Muscle of leg (tissue), 11 donors: ENCODE results near the gene SEMA3F. TPM values are rescaled to one million over a fixed set of nuclear protein-coding genes. Genes with fewer than 3 reads are reported as not detected.

Experiments used
- DNase-seq: peaks from one replicate; pipeline ENCODE4 v3.0.0; 2013
- H3K27ac ChIP-seq: one replicate; pipeline ENCODE4 v1.5.1; 2013; ENCODE audit warnings: mild to moderate bottlenecking, low read length, control low read depth
- H3K27me3 ChIP-seq: one replicate; pipeline ENCODE4 v1.6.1; 2013; ENCODE audit warnings: low read length; ENCODE audit not compliant: control insufficient read depth, insufficient read depth
- H3K36me3 ChIP-seq: one replicate; pipeline ENCODE4 v1.6.1; 2013; ENCODE audit warnings: low read length; ENCODE audit not compliant: control insufficient read depth, insufficient read depth
- H3K4me1 ChIP-seq: one replicate; pipeline ENCODE4 v1.6.1; 2013; ENCODE audit warnings: low read length; ENCODE audit not compliant: control insufficient read depth, insufficient read depth
- H3K4me3 ChIP-seq: one replicate; pipeline ENCODE4 v1.5.1; 2013; ENCODE audit warnings: low read length, control low read depth
- H3K9me3 ChIP-seq: replicated peaks from 2 replicates; pipeline ENCODE4 v1.6.1; 2013; ENCODE audit warnings: low read depth, low read length; ENCODE audit not compliant: control insufficient read depth
- WGBS: methylation state at CpG from one replicate; pipeline ENCODE4 v1.1.5; 2013; ENCODE audit warnings: missing lambda C conversion rate; ENCODE audit not compliant: insufficient coverage; 5-methylcytosine and 5-hydroxymethylcytosine counted together
- polyA plus RNA-seq, 8 donors: library from polyadenylated mRNA; unstranded; fragments of 120-200 nt; gene quantifications; one replicate each; pipeline versions ENCODE4 v1.2.1 to v1.2.3, GENCODE V29; 2013; ENCODE audit warnings: inconsistent platforms in 1 of 8, low replicate concordance in 1 of 8; ENCODE audit not compliant: insufficient read length in 8 of 8, insufficient read depth in 1 of 8
- total RNA-seq: library from RNA; stranded (reverse); fragments of 120-200 nt; gene quantifications from one replicate; pipeline ENCODE4 v1.2.4, GENCODE V29; 2013

The SEMA3F gene
- total and polyA plus RNA-seq, 9 donors, result 9.1 to 28.6 (median 13.9) TPM

- H3K4me3 ChIP-seq, result no peak overlapping the region
- WGBS, result 66% methylated on average over 2 of the region's 6 CpGs
- peaks cover 12% of the 10 kb centered on the region for H3K4me1 ChIP-seq
- no peak for DNase-seq
- peaks cover 2% of the 10 kb centered on the region for H3K27me3 ChIP-seq
- H3K9me3 ChIP-seq, result no peaks in the 10 kb centered on the region
- no peak overlapping the region for H3K27ac ChIP-seq
- no peaks in the 10 kb centered on the region for H3K36me3 ChIP-seq
Measured at GRCh38 chr3:50132421-50133282, 22.5 kb upstream of the SEMA3F start.

- 48% methylated on average over 3 of the region's 4 CpGs for WGBS
- H3K36me3 ChIP-seq, result no peaks in the 10 kb centered on the region
- peaks cover 18% of the 10 kb centered on the region for H3K4me1 ChIP-seq
- no peaks in the 10 kb centered on the region for H3K9me3 ChIP-seq
- no peak for DNase-seq
- no peak overlapping the region for H3K4me3 ChIP-seq
- H3K27ac ChIP-seq, result no peak overlapping the region
- H3K27me3 ChIP-seq, result peaks cover 2% of the 10 kb centered on the region
Measured at GRCh38 chr3:50133283-50133615, 21.9 kb upstream of the SEMA3F start.

- Histone ChIP-seq H3K9me3 (no peaks in the 10 kb centered on the region), H3K27ac (no peak overlapping the region), H3K4me1 (peaks cover 30% of the 10 kb centered on the region), H3K36me3 (no peaks in the 10 kb centered on the region), H3K27me3 (peaks cover 4% of the 10 kb centered on the region), H3K4me3 (no peak overlapping the region)
- no peak for DNase-seq
- WGBS, result no CpG with 5 or more reads among the region's 2 CpGs
Measured at GRCh38 chr3:50134367-50134766, 20.8 kb upstream of the SEMA3F start.

GRCh38 chr3:50135964-50136363 is 19.2 kb upstream of the SEMA3F start:
- no peak overlapping the region for H3K4me3 ChIP-seq
- WGBS, result 81% methylated on average over 5 of the region's 5 CpGs
- H3K4me1 ChIP-seq, result peaks cover 35% of the 10 kb centered on the region
- H3K27ac ChIP-seq, result no peak overlapping the region
- peaks cover 5% of the 10 kb centered on the region for H3K27me3 ChIP-seq
- H3K36me3 ChIP-seq, result no peaks in the 10 kb centered on the region
- DNase-seq, result no peak
- H3K9me3 ChIP-seq, result no peaks in the 10 kb centered on the region

- H3K36me3 ChIP-seq, result no peaks in the 10 kb centered on the region
- H3K27ac ChIP-seq, result no peak overlapping the region
- H3K4me3 ChIP-seq, result no peak overlapping the region
- no peak for DNase-seq
- H3K27me3 ChIP-seq, result peaks cover 5% of the 10 kb centered on the region
- no peaks in the 10 kb centered on the region for H3K9me3 ChIP-seq
- peaks cover 35% of the 10 kb centered on the region for H3K4me1 ChIP-seq
- 49% methylated on average over 5 of the region's 6 CpGs for WGBS
Measured at GRCh38 chr3:50136714-50137405, 18.3 kb upstream of the SEMA3F start.

- WGBS, result 37% methylated on average over 4 of the region's 6 CpGs
- H3K27me3 ChIP-seq, result peaks cover 5% of the 10 kb centered on the region
- no peak for DNase-seq
- no peaks in the 10 kb centered on the region for H3K36me3 ChIP-seq
- no peak overlapping the region for H3K27ac ChIP-seq
- no peaks in the 10 kb centered on the region for H3K9me3 ChIP-seq
- peaks cover 35% of the 10 kb centered on the region for H3K4me1 ChIP-seq
- no peak overlapping the region for H3K4me3 ChIP-seq
Measured at GRCh38 chr3:50137531-50137930, 17.6 kb upstream of the SEMA3F start.

GRCh38 chr3:50138266-50139200 is 16.6 kb upstream of the SEMA3F start:
- no peaks in the 10 kb centered on the region for H3K9me3 ChIP-seq
- H3K27me3 ChIP-seq, result peaks cover 5% of the 10 kb centered on the region
- WGBS, result 11% methylated on average over 11 of the region's 13 CpGs
- H3K4me1 ChIP-seq, result peaks cover 35% of the 10 kb centered on the region
- no peak overlapping the region for H3K4me3 ChIP-seq
- DNase-seq, result peak; percentile 55
- H3K36me3 ChIP-seq, result no peaks in the 10 kb centered on the region
- no peak overlapping the region for H3K27ac ChIP-seq

- DNase-seq, result no peak
- 67% methylated on average over 2 of the region's 6 CpGs for WGBS
- Histone ChIP-seq H3K4me3 (no peak overlapping the region), H3K27ac (no peak overlapping the region), H3K36me3 (no peaks in the 10 kb centered on the region), H3K4me1 (peaks cover 35% of the 10 kb centered on the region), H3K9me3 (no peaks in the 10 kb centered on the region), H3K27me3 (peaks cover 3% of the 10 kb centered on the region)
Measured at GRCh38 chr3:50139308-50139707, 15.8 kb upstream of the SEMA3F start.

- Histone ChIP-seq H3K4me3 (no peak overlapping the region), H3K4me1 (peaks cover 35% of the 10 kb centered on the region), H3K27ac (no peak overlapping the region), H3K9me3 (no peaks in the 10 kb centered on the region), H3K36me3 (no peaks in the 10 kb centered on the region), H3K27me3 (peaks cover 3% of the 10 kb centered on the region)
- DNase-seq, result no peak
- 80% methylated on average over 13 of the region's 13 CpGs for WGBS
Measured at GRCh38 chr3:50139718-50140423, 15.3 kb upstream of the SEMA3F start.
